Activated naive CD8-positive, alpha-beta T cell treated with anti-CD3 and anti-CD28 coated beads, Interleukin-2, amount 50 U/mL, for 24 hours (primary cell): ENCODE results near the gene PIP4K2A.

Source experiments
- ATAC-seq: fragments of 150-1000 bp; cut with Tn5 transposase; one replicate; pipeline ENCODE4 v1.10.0; 2021
- DNase-seq: peaks from one replicate; pipeline ENCODE4 v3.0.0; 2021
- H3K27ac Mint-ChIP-seq: one replicate; pipeline ENCODE4 v1.8.0; 2021; ENCODE audit warnings: mild to moderate bottlenecking, mixed read lengths
- H3K27me3 Mint-ChIP-seq: one replicate; pipeline ENCODE4 v1.8.0; 2021; ENCODE audit warnings: mixed read lengths
- H3K36me3 Mint-ChIP-seq: one replicate; pipeline ENCODE4 v1.8.0; 2021; ENCODE audit warnings: low read depth, mixed read lengths
- H3K4me1 Mint-ChIP-seq: one replicate; pipeline ENCODE4 v1.8.0; 2021; ENCODE audit warnings: mixed read lengths
- H3K4me3 Mint-ChIP-seq: one replicate; pipeline ENCODE4 v1.8.0; 2021; ENCODE audit warnings: mild to moderate bottlenecking, moderate library complexity, mixed read lengths
- H3K9me3 Mint-ChIP-seq: one replicate; pipeline ENCODE4 v1.8.0; 2021; ENCODE audit warnings: mixed read lengths

Gene PIP4K2A

DNA sequence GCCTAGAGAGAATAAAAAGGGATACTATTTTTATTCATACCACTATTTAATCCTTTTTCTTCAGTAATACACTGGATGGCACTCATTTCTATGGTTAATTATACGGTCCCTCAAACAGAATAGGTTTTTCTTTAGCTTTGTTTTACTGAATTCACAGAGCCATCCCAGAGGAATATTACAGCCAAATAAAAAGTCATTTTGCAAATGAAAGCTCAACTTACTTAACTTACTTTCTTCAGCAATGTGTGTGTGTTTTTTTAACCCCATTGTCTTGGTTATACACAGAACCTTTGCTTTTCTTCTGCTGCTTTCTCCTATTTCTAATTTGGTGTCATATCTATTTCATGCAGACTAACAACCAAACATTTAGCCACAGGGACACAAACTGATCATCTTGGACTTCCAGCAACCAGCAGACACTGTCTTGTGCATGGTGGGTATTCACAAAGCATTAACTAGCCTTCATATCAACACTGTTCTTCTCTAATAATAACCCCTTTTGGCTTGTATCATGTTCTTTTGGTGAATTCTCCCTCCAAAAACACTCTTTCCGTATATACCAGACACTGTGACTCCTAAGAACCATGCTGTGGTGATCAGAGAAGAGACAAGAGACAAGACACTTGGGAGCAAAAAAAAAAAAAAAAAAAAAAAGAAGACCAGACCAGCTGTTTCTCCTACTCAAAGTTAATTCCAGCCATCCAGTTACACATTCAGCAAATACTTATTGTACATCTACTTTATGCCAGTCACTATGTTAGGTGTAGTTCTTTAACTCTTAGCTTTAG, 40.4 kb downstream of the PIP4K2A start:
- Mint-ChIP-seq H3K4me3 (no peak overlapping the region), H3K9me3 (no peaks in the 10 kb centered on the region), H3K27me3 (no peaks in the 10 kb centered on the region), H3K27ac (peak overlapping the region; percentile 12), H3K36me3 (peaks cover 8% of the 10 kb centered on the region), H3K4me1 (peaks cover 94% of the 10 kb centered on the region)
- no peak for DNase-seq
- no peak for ATAC-seq

DNA sequence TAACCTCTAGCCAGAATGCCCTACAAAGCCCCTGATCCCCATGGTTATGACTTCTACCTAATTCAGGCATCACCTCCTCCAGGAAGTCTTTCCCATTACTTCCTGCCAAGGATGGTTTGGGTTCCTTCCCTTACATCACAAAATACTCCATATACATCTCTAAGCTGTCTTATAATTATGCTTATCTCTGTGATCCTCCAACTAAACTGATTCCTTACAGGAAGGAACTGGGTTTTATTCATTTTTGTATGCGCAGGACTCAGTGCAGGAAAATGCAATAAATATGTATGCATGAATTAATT, 41.3 kb downstream of the PIP4K2A start:
- H3K27me3 Mint-ChIP-seq = no peaks in the 10 kb centered on the region
- H3K36me3 Mint-ChIP-seq = peaks cover 6% of the 10 kb centered on the region
- no peak overlapping the region for H3K4me3 Mint-ChIP-seq
- H3K27ac Mint-ChIP-seq = peak overlapping the region; percentile 71
- DNase-seq (no peak), ATAC-seq (no peak)
- peaks cover 95% of the 10 kb centered on the region for H3K4me1 Mint-ChIP-seq
- no peaks in the 10 kb centered on the region for H3K9me3 Mint-ChIP-seq

DNA sequence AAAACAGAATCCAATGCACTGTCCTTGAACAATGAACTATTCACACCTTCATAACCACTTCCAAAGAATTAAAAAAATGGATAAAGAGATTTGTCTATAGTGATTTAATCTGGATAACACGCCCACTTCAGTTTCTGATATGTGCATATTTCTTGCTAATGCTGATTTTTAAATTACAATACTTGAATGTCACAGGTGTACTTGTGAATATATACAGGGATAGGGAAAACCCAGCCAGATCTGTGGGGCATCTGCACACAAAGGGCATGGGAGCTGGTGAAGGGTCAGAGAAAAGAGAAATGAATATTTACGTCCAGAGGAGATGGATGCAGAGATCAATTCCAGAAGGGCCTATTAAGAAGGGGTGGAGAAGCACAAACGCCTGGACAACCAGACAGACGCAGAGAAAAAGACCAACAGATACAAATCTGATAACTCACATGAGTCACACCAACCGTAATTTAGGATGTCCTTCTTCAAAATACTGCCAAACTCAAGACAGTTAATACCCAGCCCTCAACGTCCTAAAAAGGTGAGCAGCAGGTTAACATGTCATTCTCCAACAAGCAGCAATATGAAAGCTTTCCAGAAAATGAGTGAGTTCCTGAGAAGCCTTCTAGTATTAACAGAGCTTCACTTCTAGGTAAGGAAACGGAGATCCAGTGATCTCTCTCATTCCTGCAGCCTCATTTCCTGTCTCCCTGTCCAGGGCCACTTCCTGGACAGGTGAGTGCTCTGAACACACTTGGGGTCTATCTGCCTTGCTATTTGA, 41.9 kb downstream of the PIP4K2A start:
- peak overlapping the region; percentile 71 for H3K27ac Mint-ChIP-seq
- peaks cover 5% of the 10 kb centered on the region for H3K36me3 Mint-ChIP-seq
- ATAC-seq (no peak), DNase-seq (no peak)
- H3K9me3 Mint-ChIP-seq = no peaks in the 10 kb centered on the region
- peaks cover 95% of the 10 kb centered on the region for H3K4me1 Mint-ChIP-seq
- H3K4me3 Mint-ChIP-seq = no peak overlapping the region
- no peaks in the 10 kb centered on the region for H3K27me3 Mint-ChIP-seq

GRCh38 chr10:22670788-22671187, 43.6 kb downstream of the PIP4K2A start:
- no peak for ATAC-seq
- no peaks in the 10 kb centered on the region for H3K9me3 Mint-ChIP-seq
- peaks cover 3% of the 10 kb centered on the region for H3K36me3 Mint-ChIP-seq
- H3K27me3 Mint-ChIP-seq = no peaks in the 10 kb centered on the region
- peaks cover 95% of the 10 kb centered on the region for H3K4me1 Mint-ChIP-seq
- DNase-seq = no peak
- H3K4me3 Mint-ChIP-seq = no peak overlapping the region
- H3K27ac Mint-ChIP-seq = no peak overlapping the region

DNA sequence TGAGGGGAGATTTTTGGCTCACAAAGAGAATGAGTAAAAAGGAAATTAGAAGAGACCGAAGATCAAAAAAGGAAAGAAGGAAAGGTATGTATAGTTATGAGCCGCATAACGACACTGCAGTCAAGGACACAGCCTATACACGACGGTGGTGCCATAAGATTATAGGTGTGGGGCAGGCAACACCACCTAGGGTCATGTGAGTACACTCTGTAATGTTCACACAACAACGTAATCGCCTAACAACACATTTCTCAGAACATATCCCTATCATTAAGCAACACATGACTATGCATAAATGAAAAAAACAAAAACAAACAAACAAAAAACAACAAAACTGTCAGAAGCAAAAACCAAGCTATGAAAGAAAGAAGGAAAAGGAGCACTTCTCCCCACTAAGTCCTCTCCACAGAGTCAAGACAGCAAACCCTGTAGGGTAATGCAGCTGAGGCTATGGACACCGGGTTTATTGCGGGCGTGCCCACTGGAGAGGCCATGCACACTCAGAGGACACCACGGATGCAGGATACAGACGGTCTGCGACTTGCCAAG, 45.1 kb downstream of the PIP4K2A start:
- Mint-ChIP-seq H3K27me3 (no peaks in the 10 kb centered on the region), H3K4me1 (peaks cover 94% of the 10 kb centered on the region), H3K9me3 (no peaks in the 10 kb centered on the region), H3K36me3 (no peaks in the 10 kb centered on the region), H3K4me3 (peak overlapping the region; percentile 65), H3K27ac (peak overlapping the region; percentile 81)
- DNase-seq (no peak), ATAC-seq (peak; percentile 68)

GRCh38 chr10:22667093-22667480, 47.3 kb downstream of the PIP4K2A start:
- peak overlapping the region; percentile 81 for H3K27ac Mint-ChIP-seq
- H3K36me3 Mint-ChIP-seq = no peaks in the 10 kb centered on the region
- DNase-seq (no peak), ATAC-seq (no peak)
- H3K9me3 Mint-ChIP-seq = no peaks in the 10 kb centered on the region
- H3K27me3 Mint-ChIP-seq = no peaks in the 10 kb centered on the region
- peak overlapping the region; percentile 79 for H3K4me3 Mint-ChIP-seq
- peaks cover 91% of the 10 kb centered on the region for H3K4me1 Mint-ChIP-seq

DNA sequence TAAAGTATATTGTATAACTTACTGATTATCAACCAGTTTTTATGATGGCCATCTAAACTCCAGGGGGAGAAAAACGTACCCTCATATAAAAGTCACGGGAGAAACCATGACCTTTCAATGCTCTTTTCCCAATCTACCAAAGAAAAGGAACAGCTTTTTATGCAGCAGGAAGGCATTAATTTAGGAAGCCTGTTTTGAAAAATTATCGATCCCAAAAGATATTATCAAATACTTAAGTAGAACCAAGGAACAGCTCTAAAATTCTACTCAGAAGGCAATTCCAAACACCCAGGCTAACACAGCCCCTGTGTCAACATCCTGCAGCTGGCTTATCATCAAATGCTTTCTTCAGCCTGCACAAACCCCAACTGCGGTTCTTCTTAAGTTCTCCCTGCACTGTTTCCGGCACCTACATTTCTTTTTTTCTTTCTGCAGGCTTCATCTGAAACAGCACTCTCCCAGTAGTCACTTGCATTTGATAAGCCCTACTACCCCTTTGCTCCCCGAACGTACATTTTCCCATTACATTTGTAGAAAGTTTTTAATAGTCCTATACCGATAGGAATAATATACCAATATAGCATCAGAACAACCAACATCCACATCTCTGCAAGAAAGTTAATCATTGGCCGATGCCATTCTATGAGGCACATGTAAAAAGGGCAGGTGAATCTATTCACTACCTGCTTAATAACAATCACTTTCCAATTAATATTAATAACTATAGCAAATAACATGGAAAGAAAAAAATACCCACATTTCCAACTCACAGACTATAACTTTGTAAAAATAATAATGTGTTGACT, 47.9 kb downstream of the PIP4K2A start:
- Mint-ChIP-seq H3K27me3 (no peaks in the 10 kb centered on the region), H3K4me3 (peak overlapping the region; percentile 79), H3K27ac (peak overlapping the region; percentile 81), H3K9me3 (no peaks in the 10 kb centered on the region), H3K4me1 (peaks cover 92% of the 10 kb centered on the region), H3K36me3 (no peaks in the 10 kb centered on the region)
- ATAC-seq (peak; percentile 82), DNase-seq (no peak)

DNA sequence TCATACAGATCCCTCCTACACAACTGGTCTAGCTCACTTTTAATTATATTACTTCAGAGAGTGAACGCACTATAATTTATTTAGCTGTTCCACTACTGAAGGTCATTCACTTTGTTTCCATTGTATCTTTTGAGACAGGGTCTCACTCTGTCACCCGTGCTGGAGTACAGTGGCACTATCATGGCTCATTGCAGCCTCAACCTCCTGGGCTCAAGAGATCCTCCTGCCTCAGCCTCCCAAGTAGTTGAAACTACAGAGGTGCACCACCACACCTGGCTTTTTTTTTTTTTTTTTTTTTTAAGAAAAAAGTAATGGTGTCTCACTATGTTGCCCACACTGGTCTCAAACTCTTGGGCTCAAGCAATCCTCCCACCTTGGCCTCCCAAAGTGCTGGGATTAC, 49.0 kb downstream of the PIP4K2A start:
- no peaks in the 10 kb centered on the region for H3K9me3 Mint-ChIP-seq
- peaks cover 94% of the 10 kb centered on the region for H3K4me1 Mint-ChIP-seq
- no peak overlapping the region for H3K4me3 Mint-ChIP-seq
- ATAC-seq (no peak), DNase-seq (no peak)
- H3K27me3 Mint-ChIP-seq = no peaks in the 10 kb centered on the region
- H3K27ac Mint-ChIP-seq = no peak overlapping the region
- H3K36me3 Mint-ChIP-seq = no peaks in the 10 kb centered on the region

GRCh38 chr10:22662733-22663330, 51.5 kb downstream of the PIP4K2A start:
- no peaks in the 10 kb centered on the region for H3K36me3 Mint-ChIP-seq
- H3K27me3 Mint-ChIP-seq = no peaks in the 10 kb centered on the region
- peak overlapping the region; percentile 73 for H3K27ac Mint-ChIP-seq
- no peak overlapping the region for H3K4me3 Mint-ChIP-seq
- no peaks in the 10 kb centered on the region for H3K9me3 Mint-ChIP-seq
- peaks cover 94% of the 10 kb centered on the region for H3K4me1 Mint-ChIP-seq
- ATAC-seq = no peak
- no peak for DNase-seq

GRCh38 chr10:22659866-22660265, 54.5 kb downstream of the PIP4K2A start:
- no peaks in the 10 kb centered on the region for H3K9me3 Mint-ChIP-seq
- no peaks in the 10 kb centered on the region for H3K27me3 Mint-ChIP-seq
- DNase-seq (no peak), ATAC-seq (no peak)
- peaks cover 10% of the 10 kb centered on the region for H3K36me3 Mint-ChIP-seq
- H3K4me1 Mint-ChIP-seq = peaks cover 96% of the 10 kb centered on the region
- no peak overlapping the region for H3K4me3 Mint-ChIP-seq
- H3K27ac Mint-ChIP-seq = peak overlapping the region; percentile 73

DNA sequence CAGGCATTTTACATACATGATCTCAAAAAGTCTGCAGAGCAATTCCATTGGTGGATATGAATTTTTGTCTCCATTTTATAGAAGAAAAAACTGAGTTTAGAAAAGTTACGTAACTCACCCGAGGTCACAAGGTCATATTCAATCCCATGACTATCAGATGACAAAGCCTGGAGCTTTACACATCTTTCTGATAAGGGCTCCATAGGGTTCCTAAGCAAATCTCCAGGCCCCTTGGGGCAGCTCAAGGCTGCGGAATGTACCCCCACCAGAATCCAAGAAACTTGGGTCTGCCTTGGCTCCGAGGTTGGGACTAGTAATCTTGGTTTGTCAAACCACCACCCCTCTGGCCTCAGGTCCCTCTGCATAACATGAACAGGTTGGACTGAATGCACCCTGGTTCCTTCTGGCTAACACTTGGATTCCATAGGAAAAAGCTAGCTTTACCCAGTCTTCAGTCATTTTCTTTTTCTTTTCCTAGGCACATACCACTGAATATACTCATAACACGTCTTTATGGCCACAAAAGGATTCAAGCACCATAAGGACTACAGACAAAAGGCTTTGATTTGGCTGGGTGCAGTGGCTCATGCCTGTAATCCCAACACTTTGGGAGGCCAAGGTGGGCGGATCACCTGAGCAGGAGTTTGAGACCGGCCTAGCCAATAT, 55.5 kb downstream of the PIP4K2A start:
- Mint-ChIP-seq H3K27me3 (no peaks in the 10 kb centered on the region), H3K4me1 (peaks cover 98% of the 10 kb centered on the region), H3K9me3 (no peaks in the 10 kb centered on the region), H3K4me3 (no peak overlapping the region), H3K36me3 (peaks cover 10% of the 10 kb centered on the region), H3K27ac (peak overlapping the region; percentile 91)
- ATAC-seq = no peak
- DNase-seq = no peak

DNA sequence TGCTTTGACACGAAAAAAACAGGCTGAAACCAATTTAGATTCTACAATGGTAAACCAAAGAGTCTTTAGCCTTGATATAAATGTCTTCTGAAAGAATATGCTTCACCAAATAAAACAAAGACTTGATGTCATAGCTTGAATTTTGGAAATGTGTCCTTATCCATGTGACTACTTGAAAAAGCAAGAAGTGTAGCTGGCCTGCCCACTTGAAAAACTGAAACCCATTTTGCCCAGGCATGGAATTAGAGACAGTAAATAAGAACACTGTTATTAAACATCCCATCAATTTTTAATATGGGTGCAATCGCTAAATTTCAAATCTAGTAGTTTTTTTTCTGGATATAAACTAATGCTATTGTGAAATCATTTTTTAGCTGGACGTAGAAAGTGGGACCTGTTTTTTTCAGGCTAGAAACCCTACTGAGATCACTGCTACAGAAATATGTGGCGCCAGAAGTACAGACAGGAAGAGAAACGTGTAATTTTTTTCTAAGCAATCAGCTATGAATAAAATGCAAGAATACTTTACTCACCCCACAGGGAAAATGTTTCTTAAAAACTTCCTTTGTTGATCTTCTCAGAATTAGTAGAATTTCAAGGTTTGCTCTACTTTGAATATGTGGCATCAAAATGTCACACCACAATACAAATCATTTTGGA, 56.7 kb downstream of the PIP4K2A start:
- no peaks in the 10 kb centered on the region for H3K27me3 Mint-ChIP-seq
- DNase-seq = no peak
- H3K27ac Mint-ChIP-seq = peak overlapping the region; percentile 91
- H3K4me1 Mint-ChIP-seq = peaks cover 100% of the 10 kb centered on the region
- no peaks in the 10 kb centered on the region for H3K9me3 Mint-ChIP-seq
- peak overlapping the region; percentile 46 for H3K4me3 Mint-ChIP-seq
- peak; percentile 30 for ATAC-seq
- peaks cover 17% of the 10 kb centered on the region for H3K36me3 Mint-ChIP-seq

GRCh38 chr10:22657024-22657423, 57.4 kb downstream of the PIP4K2A start:
- ATAC-seq (no peak), DNase-seq (no peak)
- Mint-ChIP-seq H3K9me3 (no peaks in the 10 kb centered on the region), H3K4me3 (peak overlapping the region; percentile 46), H3K36me3 (peaks cover 22% of the 10 kb centered on the region), H3K27me3 (no peaks in the 10 kb centered on the region), H3K27ac (peak overlapping the region; percentile 91), H3K4me1 (peaks cover 100% of the 10 kb centered on the region)
